GM12878 (cell line): Measurements from ENCODE around the gene NDUFV2. TPM values are rescaled to one million over a fixed set of nuclear protein-coding genes. Genes with fewer than 3 reads are reported as not detected.

Experiments used
- ATAC-seq: fragments of 200-7000 bp; cut with Tn5 transposase; 3 replicates; pipeline ENCODE4 v1.9.1; 2020; ENCODE audit warnings: mild to moderate bottlenecking, moderate library complexity
- BruUV-seq: library from RNA; stranded (reverse); fragments of 400-500 nt; replicated peaks from 2 replicates; lab custom pipeline; 2021; lab: Mats Ljungman, UMichigan
- CTCF ChIA-PET: fragments of 300-600 bp; sonication (Branson Sonifier 250); formaldehyde crosslinking; extraction: SDS; loops from one replicate; lab custom pipeline; 2021; ENCODE audit warnings: inconsistent platforms; lab: Yijun Ruan, JAX
- POLR2A ChIA-PET: fragments of 350-600 bp; formaldehyde crosslinking; extraction: SDS; loops from one replicate; lab custom pipeline; 2021; ENCODE audit warnings: inconsistent platforms; lab: Charles Lee
- RAD21 ChIA-PET: fragments of 300-600 bp; sonication (Branson Sonifier 250); formaldehyde crosslinking; loops from one replicate; lab custom pipeline; 2023; ENCODE audit warnings: antibody characterized with exemption; ENCODE audit not compliant: unreplicated experiment; lab: Charles Lee
- SMC1A ChIA-PET: fragments of 300-600 bp; sonication (Branson Sonifier 250); formaldehyde crosslinking; loops from one replicate; lab custom pipeline; 2023; ENCODE audit not compliant: unreplicated experiment, uncharacterized antibody; lab: Charles Lee
- DNase-seq: peaks from one replicate; pipeline ENCODE4 v3.0.0-alpha.2; 2011; ENCODE audit warnings: low read depth, low spot score
- FAIRE-seq: peaks from 3 replicates; lab custom pipeline; 2011; peaks lifted over from hg19 to GRCh38; lab: Jason Lieb, UNC
- H2AFZ ChIP-seq: 2 replicates; pipeline ENCODE4 v1.6.0; 2011; ENCODE audit warnings: low read depth, low read length, control low read depth; ENCODE audit not compliant: control insufficient read depth
- H3K27ac ChIP-seq: 2 replicates; pipeline ENCODE4 v1.5.1; 2011; ENCODE audit warnings: control low read depth; ENCODE audit not compliant: control insufficient read depth, insufficient read depth
- H3K27me3 ChIP-seq, 2 experiments: replicated peaks in 1 of 2; 2 replicates each; pipeline versions ENCODE4 v1.6.0 to v1.6.1; 2011; ENCODE audit warnings: low read length in 1 of 2; ENCODE audit not compliant: control insufficient read depth in 2 of 2, insufficient read depth in 2 of 2
- H3K36me3 ChIP-seq, 2 experiments: 2 replicates each; pipeline ENCODE4 v1.5.1; 2011; ENCODE audit warnings: low read length in 1 of 2; ENCODE audit not compliant: control insufficient read depth in 2 of 2, insufficient read depth in 2 of 2
- H3K4me1 ChIP-seq: 2 replicates; pipeline ENCODE4 v1.6.1; 2011; ENCODE audit warnings: mild to moderate bottlenecking, low read length, moderate library complexity, mixed read lengths; ENCODE audit not compliant: control insufficient read depth, insufficient read depth
- H3K4me2 ChIP-seq: 2 replicates; pipeline ENCODE4 v1.6.0; 2011; ENCODE audit warnings: control low read depth; ENCODE audit not compliant: control insufficient read depth, insufficient read depth
- H3K4me3 ChIP-seq: fragments of 200-600 bp; sonication (generic); 2 replicates; pipeline ENCODE4 v1.5.1; 2016
- H3K79me2 ChIP-seq: 2 replicates; pipeline ENCODE4 v1.6.0; 2011; ENCODE audit warnings: low read length; ENCODE audit not compliant: control insufficient read depth, insufficient read depth
- H3K9ac ChIP-seq: 2 replicates; pipeline ENCODE4 v1.8.0; 2011; ENCODE audit warnings: low read length, control low read depth, mixed read lengths; ENCODE audit not compliant: control insufficient read depth, insufficient read depth
- H3K9me3 ChIP-seq: replicated peaks from 3 replicates; pipeline ENCODE4 v1.5.1; 2011; ENCODE audit warnings: mild to moderate bottlenecking, low read length; ENCODE audit not compliant: control insufficient read depth, insufficient read depth
- H4K20me1 ChIP-seq: 2 replicates; pipeline ENCODE4 v1.6.0; 2011; ENCODE audit not compliant: control insufficient read depth, insufficient read depth
- BCL11A ChIP-seq: IDR thresholded peaks from 2 replicates; pipeline ENCODE4 v1.6.1; 2011; ENCODE audit warnings: low read depth, low read length
- EED ChIP-seq: sonication (generic); IDR thresholded peaks from 2 replicates; pipeline ENCODE4 v1.6.1; 2016; ENCODE audit warnings: antibody characterized with exemption, low read depth
- ESRRA ChIP-seq: IDR thresholded peaks from 2 replicates; pipeline ENCODE4 v1.6.1; 2012; ENCODE audit warnings: mild to moderate bottlenecking, low read length, improper control_type of control experiment
- KDM1A ChIP-seq: fragments of 200-600 bp; sonication (generic); IDR thresholded peaks from 2 replicates; pipeline ENCODE4 v1.6.1; 2016; ENCODE audit warnings: borderline replicate concordance
- PBX3 ChIP-seq: IDR thresholded peaks from 2 replicates; pipeline ENCODE4 v1.6.1; 2011; ENCODE audit warnings: mild to moderate bottlenecking, low read depth, low read length, moderate library complexity; ENCODE audit not compliant: insufficient replicate concordance
- RUNX3 ChIP-seq: IDR thresholded peaks from 2 replicates; pipeline ENCODE4 v1.6.1; 2012; ENCODE audit warnings: low read length, inconsistent platforms
- TCF12 ChIP-seq: IDR thresholded peaks from 2 replicates; pipeline ENCODE4 v1.6.1; 2011; ENCODE audit warnings: low read depth, mild to moderate bottlenecking, low read length
- ZBTB4 ChIP-seq: fragments of 450-650 bp; formaldehyde crosslinking; IDR thresholded peaks from 2 replicates; pipeline ENCODE4 v1.4.0; 2022; ENCODE audit warnings: mild to moderate bottlenecking, moderate library complexity
- WGBS: methylation state at CpG from one replicate; pipeline ENCODE4 v1.1.6; 2016; ENCODE audit warnings: low lambda C conversion rate; ENCODE audit not compliant: insufficient replicate concordance, insufficient coverage; ENCODE audit errors: missing lambda C conversion rate; 5-methylcytosine and 5-hydroxymethylcytosine counted together
- in situ Hi-C: fragments of 300-500 bp; cut with MboI; formaldehyde crosslinking; loops from 9 replicates; pipeline ENCODE4 v1.14.3; 2018; ENCODE audit warnings: mixed read lengths
- intact Hi-C: fragments of 100-400 bp; cut with micrococcal nuclease; formaldehyde crosslinking; loops from one replicate; pipeline ENCODE4 v1.14.2; 2022; ENCODE audit not compliant: unreplicated experiment
- polyA plus RNA-seq, 11 experiments: library from polyadenylated mRNA; depleted of rRNA in 4 of 11; unstranded in 6 of 11; stranded (reverse) in 5 of 11; fragments of >200 nt; fragmentation: Nextera tagmentation in 4 of 11; fragmentation: Illumina TruSeq in 1 of 11; extraction: Ambion mirVana in 4 of 11; extraction: Trizol in 1 of 11; gene quantifications; 1 replicate in 1 of 11; 2 replicates in 10 of 11; pipeline versions ENCODE4 v1.2.1 to v1.2.3, GENCODE V29; 2011 to 2016; ENCODE audit warnings: inconsistent platforms in 2 of 11, missing spikeins in 2 of 11, low read depth in 1 of 11
- total RNA-seq, 4 experiments: library from RNA; depleted of rRNA in 3 of 4; stranded (reverse); fragments of >200 nt in 3 of 4; fragmentation: Illumina TruSeq in 1 of 4; extraction: Trizol in 1 of 4; gene quantifications; 2 replicates each; pipeline versions ENCODE4 v1.2.1 to v1.2.3, GENCODE V29; 2013 to 2021
- TF ChIP-seq, protein P1 (sequence below): fragments of 450-650 bp; IDR thresholded peaks from 2 replicates; pipeline ENCODE4 v1.6.1; 2014; ENCODE audit warnings: mild to moderate bottlenecking

The NDUFV2 gene
- total and polyA plus RNA-seq, 10 of the 15 experiments (the other 5 are each of a cell fraction or from before 2014, with no cell fraction given): 236 to 590 (median 321) TPM

- in situ Hi-C loops (no loop called here), intact Hi-C loops (no loop called here)
- CTCF ChIA-PET: no interaction called here
- POLR2A ChIA-PET: interaction anchor here (0.6 kb wide), 2 partner anchors 19 to 308 kb away, joined by 3 read pairs; no protein-coding TSS in a partner anchor
- Histone ChIP-seq H2AFZ (no peak overlapping the region), H3K4me3 (no peak overlapping the region), H3K4me1 (peaks cover 10% of the 10 kb centered on the region), H3K4me2 (no peak overlapping the region), H3K79me2 (peaks cover 41% of the 10 kb centered on the region), H4K20me1 (no peaks in the 10 kb centered on the region), H3K27ac (no peak overlapping the region), H3K36me3 (peaks cover 0 to 4% of the 10 kb centered on the region in 2 experiments; a peak in 1 of 4 replicates), H3K9ac (no peak overlapping the region), H3K9me3 (peaks cover 5% of the 10 kb centered on the region; the same call in 1 of the 3 replicates), H3K27me3 (no peaks in the 10 kb centered on the region)
- TF ChIP-seq KDM1A (no peak), ESRRA (no peak)
- TF ChIP-seq, protein P1, sequence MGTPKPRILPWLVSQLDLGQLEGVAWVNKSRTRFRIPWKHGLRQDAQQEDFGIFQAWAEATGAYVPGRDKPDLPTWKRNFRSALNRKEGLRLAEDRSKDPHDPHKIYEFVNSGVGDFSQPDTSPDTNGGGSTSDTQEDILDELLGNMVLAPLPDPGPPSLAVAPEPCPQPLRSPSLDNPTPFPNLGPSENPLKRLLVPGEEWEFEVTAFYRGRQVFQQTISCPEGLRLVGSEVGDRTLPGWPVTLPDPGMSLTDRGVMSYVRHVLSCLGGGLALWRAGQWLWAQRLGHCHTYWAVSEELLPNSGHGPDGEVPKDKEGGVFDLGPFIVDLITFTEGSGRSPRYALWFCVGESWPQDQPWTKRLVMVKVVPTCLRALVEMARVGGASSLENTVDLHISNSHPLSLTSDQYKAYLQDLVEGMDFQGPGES: no peak
- DNase-seq (no peak), ATAC-seq (no peak; the same call in none of the 3 replicates), FAIRE-seq (no peak)
- 96% methylated on average over 4 of the region's 4 CpGs for WGBS
- SMC1A ChIA-PET: interaction anchor here (0.7 kb wide), 1 partner anchor 8 kb away, joined by 3 read pairs; no protein-coding TSS in a partner anchor
- BruUV-seq: no TSS peak
- RAD21 ChIA-PET: interaction anchor here (0.6 kb wide), 1 partner anchor 13 kb away, joined by 3 read pairs; no protein-coding TSS in a partner anchor
Measured at GRCh38 chr18:9172506-9173127, 70.1 kb downstream of the NDUFV2 start.

DNA sequence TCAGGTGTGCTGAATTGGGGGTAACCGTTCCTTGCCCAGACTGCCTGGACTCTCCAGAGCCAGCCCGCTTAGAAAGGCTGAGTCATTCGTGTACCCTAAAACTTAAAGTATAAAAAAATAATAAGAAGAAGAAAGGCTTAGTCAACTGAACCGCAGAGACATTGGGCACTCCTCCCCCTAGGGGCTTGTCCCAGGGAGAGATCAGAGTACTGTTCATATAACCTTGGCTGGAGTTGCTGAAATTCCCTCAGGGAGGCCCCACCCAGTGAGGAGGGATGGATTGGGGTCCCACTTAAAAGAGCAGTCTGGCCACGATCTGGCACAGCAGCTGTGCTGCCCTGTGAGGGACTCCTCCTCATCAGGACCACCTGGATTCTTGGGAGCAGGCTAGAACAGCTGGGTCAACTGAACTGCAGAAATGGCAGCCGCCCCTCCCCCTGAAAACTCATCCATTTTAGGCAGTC lies 71.3 kb downstream of the NDUFV2 start:
- Histone ChIP-seq H2AFZ (no peak overlapping the region), H3K4me1 (peaks cover 10% of the 10 kb centered on the region), H3K27me3 (no peaks in the 10 kb centered on the region), H3K9me3 (peaks cover 5% of the 10 kb centered on the region; the same call in 1 of the 3 replicates), H3K27ac (peak overlapping the region; percentile 31), H3K4me2 (no peak overlapping the region), H3K36me3 (peaks cover 0 to 4% of the 10 kb centered on the region in 2 experiments; a peak in 1 of 4 replicates), H3K4me3 (no peak overlapping the region), H3K9ac (no peak overlapping the region), H3K79me2 (peaks cover 50% of the 10 kb centered on the region), H4K20me1 (no peaks in the 10 kb centered on the region)
- DNase-seq (no peak), FAIRE-seq (no peak), ATAC-seq (peak; percentile 79)
- POLR2A ChIA-PET: no interaction called here
- SMC1A ChIA-PET: no interaction called here
- in situ Hi-C loops: no loop called here
- BruUV-seq: no TSS peak
- intact Hi-C loops: no loop called here
- RAD21 ChIA-PET: no interaction called here
- CTCF ChIA-PET: no interaction called here
- WGBS: 32% methylated on average over 6 of the region's 6 CpGs
- TF ChIP-seq ZBTB4 (no peak), BCL11A (no peak), TCF12 (no peak), PBX3 (no peak), RUNX3 (peak; percentile 35; the same call in 1 of the 2 replicates), EED (0 out of 2 replicates have a peak, but pooled peaks have one; percentile 10)
